Liver (tissue), 9 donors: Measurements from ENCODE around the gene CLCN7. TPM values are rescaled to one million over a fixed set of nuclear protein-coding genes. Genes with fewer than 3 reads are reported as not detected.

ENCODE experiments used
- DNase-seq: peaks from one replicate; pipeline ENCODE4 v3.0.0-alpha.2; 2017; ENCODE audit warnings: low spot score
- H3K27ac ChIP-seq, 2 donors: one replicate each; pipeline ENCODE4 v1.7.0; 2013; ENCODE audit warnings: inconsistent platforms in 2 of 2, low read length in 2 of 2, control low read depth in 1 of 2, low read depth in 1 of 2, mild to moderate bottlenecking in 1 of 2
- H3K27me3 ChIP-seq, 4 donors: one replicate each; pipeline versions ENCODE4 v1.6.1 to v1.7.0; 2013; ENCODE audit warnings: low read length in 3 of 4, inconsistent platforms in 1 of 4, mild to moderate bottlenecking in 1 of 4, moderate library complexity in 1 of 4; ENCODE audit not compliant: control insufficient read depth in 4 of 4, insufficient read depth in 4 of 4
- H3K36me3 ChIP-seq, 4 donors: one replicate each; pipeline versions ENCODE4 v1.6.1 to v1.7.0; 2013; ENCODE audit warnings: low read length in 3 of 4, mild to moderate bottlenecking in 3 of 4, low read depth in 1 of 4, moderate library complexity in 1 of 4; ENCODE audit not compliant: control insufficient read depth in 4 of 4, insufficient read depth in 3 of 4
- H3K4me1 ChIP-seq, 4 donors: one replicate each; pipeline versions ENCODE4 v1.6.1 to v1.7.0; 2013; ENCODE audit warnings: low read length in 3 of 4, mild to moderate bottlenecking in 3 of 4, moderate library complexity in 1 of 4; ENCODE audit not compliant: control insufficient read depth in 4 of 4, insufficient read depth in 4 of 4
- H3K4me3 ChIP-seq, 3 donors: one replicate each; pipeline versions ENCODE4 v1.6.1 to v1.7.0; 2013; ENCODE audit warnings: low read length in 3 of 3, control low read depth in 1 of 3, low read depth in 1 of 3, mild to moderate bottlenecking in 1 of 3
- H3K9ac ChIP-seq, 2 donors: one replicate each; pipeline ENCODE4 v1.7.0; 2013; ENCODE audit warnings: low read length in 2 of 2, mild to moderate bottlenecking in 2 of 2, moderate library complexity in 2 of 2, control low read depth in 1 of 2, low read depth in 1 of 2
- H3K9me3 ChIP-seq, 4 donors: one replicate each; pipeline versions ENCODE4 v1.6.1 to v1.7.0; 2013; ENCODE audit warnings: low read length in 3 of 4; ENCODE audit not compliant: control insufficient read depth in 4 of 4
- ATF3 ChIP-seq: IDR thresholded peaks from 2 replicates; pipeline ENCODE4 v1.6.1; 2016; ENCODE audit warnings: antibody characterized with exemption
- EGR1 ChIP-seq, 2 donors: IDR thresholded peaks; 2 replicates each; pipeline ENCODE4 v1.6.1; 2016 to 2018; ENCODE audit warnings: antibody characterized with exemption in 2 of 2, low read depth in 2 of 2
- FOXA1 ChIP-seq: IDR thresholded peaks from 2 replicates; pipeline ENCODE4 v1.6.1; 2016; ENCODE audit warnings: antibody characterized with exemption
- GABPA ChIP-seq, 2 donors: IDR thresholded peaks in 1 of 2; conservative IDR thresholded peaks in 1 of 2; 2 replicates each; pipeline ENCODE4 v1.6.1; 2016; ENCODE audit warnings: antibody characterized with exemption in 2 of 2, mild to moderate bottlenecking in 1 of 2, moderate library complexity in 1 of 2
- HNF4A ChIP-seq, 2 donors: conservative IDR thresholded peaks; 2 replicates each; pipeline ENCODE4 v1.6.1; 2016; ENCODE audit warnings: antibody characterized with exemption in 2 of 2, mild to moderate bottlenecking in 2 of 2
- HNF4G ChIP-seq: IDR thresholded peaks from 2 replicates; pipeline ENCODE4 v1.6.1; 2016; ENCODE audit warnings: antibody characterized with exemption
- MAX ChIP-seq: IDR thresholded peaks from 2 replicates; pipeline ENCODE4 v1.6.1; 2016; ENCODE audit warnings: antibody characterized with exemption
- NR2F2 ChIP-seq: IDR thresholded peaks from 2 replicates; pipeline ENCODE4 v1.6.1; 2016; ENCODE audit warnings: antibody characterized with exemption
- RAD21 ChIP-seq, 2 donors: IDR thresholded peaks; 2 replicates each; pipeline ENCODE4 v1.6.1; 2016; ENCODE audit warnings: antibody characterized with exemption in 2 of 2, mild to moderate bottlenecking in 2 of 2
- REST ChIP-seq: IDR thresholded peaks from 2 replicates; pipeline ENCODE4 v1.6.1; 2016; ENCODE audit warnings: antibody characterized with exemption, mild to moderate bottlenecking
- RXRA ChIP-seq, 2 donors: IDR thresholded peaks; 2 replicates each; pipeline ENCODE4 v1.6.1; 2017 to 2018; ENCODE audit warnings: antibody characterized with exemption in 2 of 2, mild to moderate bottlenecking in 1 of 2
- SP1 ChIP-seq: IDR thresholded peaks from 2 replicates; pipeline ENCODE4 v1.6.1; 2018; ENCODE audit warnings: antibody characterized with exemption, mild to moderate bottlenecking
- TAF1 ChIP-seq: conservative IDR thresholded peaks from 2 replicates; pipeline ENCODE4 v1.6.1; 2016; ENCODE audit warnings: antibody characterized with exemption, mild to moderate bottlenecking
- YY1 ChIP-seq: IDR thresholded peaks from 2 replicates; pipeline ENCODE4 v1.6.1; 2016; ENCODE audit warnings: antibody characterized with exemption, mild to moderate bottlenecking
- WGBS: extraction: QIAGEN DNeasy Blood & Tissue Kit; methylation state at CpG from one replicate; pipeline ENCODE4 v1.1.7; 2013; 5-methylcytosine and 5-hydroxymethylcytosine counted together
- polyA plus RNA-seq, 2 donors: library from polyadenylated mRNA; stranded (reverse) in 1 of 2; unstranded in 1 of 2; fragments of 200-250 nt in 1 of 2; fragments of >200 nt in 1 of 2; fragmentation: Nextera tagmentation in 1 of 2; extraction: Ambion mirVana in 1 of 2; gene quantifications; one replicate each; pipeline versions ENCODE4 v1.2.1 to v1.2.3, GENCODE V29; 2013 to 2015
- total RNA-seq, 2 donors: library from RNA; depleted of rRNA; stranded (reverse); fragments of >200 nt; gene quantifications; one replicate each; pipeline ENCODE4 v1.2.3, GENCODE V29; 2014
- TF ChIP-seq, protein P1 (sequence below): fragments of 150-350 bp; IDR thresholded peaks from 2 replicates; pipeline ENCODE4 v1.5.1; 2017; ENCODE audit warnings: improper control_type of control experiment, low read depth, low read length; ENCODE audit not compliant: missing input control
- donor health status: healthy.
- donor health status: healthy.
- donor health status: healthy.
- donor health status: healthy.
- donor health status: healthy.

CLCN7 gene
- total and polyA plus RNA-seq, 4 donors: 13.9 to 36.2 (median 30.2) TPM

DNA sequence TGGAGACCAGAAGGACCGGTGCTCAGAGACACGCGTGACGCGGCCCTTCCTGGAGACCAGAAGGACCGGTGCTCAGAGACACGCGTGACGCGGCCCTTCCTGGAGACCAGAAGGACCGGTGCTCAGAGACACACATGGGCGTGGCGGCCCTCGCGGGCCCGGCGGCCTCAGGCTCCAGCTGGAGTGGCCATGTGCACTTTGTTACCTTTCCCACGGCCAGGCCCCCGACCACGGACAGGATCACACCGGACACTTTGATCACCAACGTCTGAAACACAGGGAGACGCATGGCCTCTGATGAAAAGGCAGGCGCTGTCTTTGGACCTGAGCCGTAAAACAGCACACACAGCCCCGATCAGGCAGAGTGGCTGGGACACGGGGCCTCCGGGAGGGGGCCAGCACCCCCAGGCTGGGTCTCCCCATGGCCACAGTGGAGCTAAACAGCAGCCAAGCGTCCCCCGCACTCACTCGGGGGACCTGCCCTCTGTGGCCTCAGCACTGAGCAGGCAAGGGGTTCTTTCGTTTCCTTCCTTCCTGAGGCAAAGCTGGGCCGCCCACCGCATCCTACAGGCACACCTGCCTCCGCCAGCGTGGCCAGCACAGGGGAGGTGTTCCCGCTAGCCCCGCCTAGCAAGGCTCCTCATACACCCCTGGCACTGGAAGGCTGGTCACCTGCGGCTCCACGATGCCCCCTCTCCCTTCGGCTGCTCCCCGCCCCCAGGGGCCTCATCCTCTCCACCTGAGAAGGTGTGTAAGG lies 17.2 kb downstream of the CLCN7 start:
- 92% methylated on average over 42 of the region's 42 CpGs for WGBS
- no peak overlapping the region for H3K9ac ChIP-seq
- H3K27me3 ChIP-seq: no peaks in the 10 kb centered on the region
- H3K9me3 ChIP-seq: no peaks in the 10 kb centered on the region
- H3K4me1 ChIP-seq: no peaks in the 10 kb centered on the region
- TF ChIP-seq GABPA (IDR thresholded peaks at IDR 0.05 in 1 of 2, conservative IDR thresholded peaks at IDR 0.05 in 1 of 2) (no peak), HNF4A (conservative IDR thresholded peaks at IDR 0.05) (no peak)
- DNase-seq: no peak
- no peak overlapping the region for H3K27ac ChIP-seq
- H3K4me3 ChIP-seq: no peak overlapping the region
- H3K36me3 ChIP-seq: peaks cover 0 to 52% (median 9%) of the 10 kb centered on the region in 4 donors

- no peak for TF ChIP-seq EGR1 (IDR thresholded peaks at IDR 0.05; ENCODE audit: low read depth in 2 of 2)
- TF ChIP-seq SP1: no peak
- TF ChIP-seq MAX: no peak
- TF ChIP-seq FOXA1: no peak
- TF ChIP-seq RXRA (IDR thresholded peaks at IDR 0.05): no peak
- TF ChIP-seq NR2F2: no peak
- no peak for TF ChIP-seq REST
- no peak for TF ChIP-seq ATF3
- no peak for TF ChIP-seq TAF1
- TF ChIP-seq RAD21 (IDR thresholded peaks at IDR 0.05): no peak
- TF ChIP-seq, protein P1, sequence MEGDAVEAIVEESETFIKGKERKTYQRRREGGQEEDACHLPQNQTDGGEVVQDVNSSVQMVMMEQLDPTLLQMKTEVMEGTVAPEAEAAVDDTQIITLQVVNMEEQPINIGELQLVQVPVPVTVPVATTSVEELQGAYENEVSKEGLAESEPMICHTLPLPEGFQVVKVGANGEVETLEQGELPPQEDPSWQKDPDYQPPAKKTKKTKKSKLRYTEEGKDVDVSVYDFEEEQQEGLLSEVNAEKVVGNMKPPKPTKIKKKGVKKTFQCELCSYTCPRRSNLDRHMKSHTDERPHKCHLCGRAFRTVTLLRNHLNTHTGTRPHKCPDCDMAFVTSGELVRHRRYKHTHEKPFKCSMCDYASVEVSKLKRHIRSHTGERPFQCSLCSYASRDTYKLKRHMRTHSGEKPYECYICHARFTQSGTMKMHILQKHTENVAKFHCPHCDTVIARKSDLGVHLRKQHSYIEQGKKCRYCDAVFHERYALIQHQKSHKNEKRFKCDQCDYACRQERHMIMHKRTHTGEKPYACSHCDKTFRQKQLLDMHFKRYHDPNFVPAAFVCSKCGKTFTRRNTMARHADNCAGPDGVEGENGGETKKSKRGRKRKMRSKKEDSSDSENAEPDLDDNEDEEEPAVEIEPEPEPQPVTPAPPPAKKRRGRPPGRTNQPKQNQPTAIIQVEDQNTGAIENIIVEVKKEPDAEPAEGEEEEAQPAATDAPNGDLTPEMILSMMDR: no peak
- TF ChIP-seq YY1: no peak
- TF ChIP-seq HNF4G: no peak
- Histone ChIP-seq H3K4me1 (no peaks in the 10 kb centered on the region), H3K36me3 (peaks cover 0 to 58% (median 10%) of the 10 kb centered on the region in 4 donors), H3K9me3 (no peaks in the 10 kb centered on the region), H3K4me3 (no peak overlapping the region), H3K27ac (no peak overlapping the region), H3K9ac (no peak overlapping the region), H3K27me3 (no peaks in the 10 kb centered on the region)
- no peak for DNase-seq
- WGBS: 95% methylated on average over 16 of the region's 16 CpGs
Measured at GRCh38 chr16:1456951-1457350, 17.9 kb downstream of the CLCN7 start.
